HG02943 (cell line): ENCODE measurements around the gene SLA2.
"Not testable (repeated sequence)": the region's sequence is repeated elsewhere in the genome, so short reads cannot be mapped to it uniquely, and the experiment has no call there.

Source experiments
- ATAC-seq: cut with Tn5 transposase; IDR thresholded peaks from one replicate; pipeline ENCODE4 v1.9.1; 2021; ENCODE audit warnings: mild to moderate bottlenecking, low read depth, moderate library complexity; ENCODE audit not compliant: unreplicated experiment

Gene SLA2

GRCh38 chr20:36646678-36647077 lies 682 bp upstream of the SLA2 start:
- no peak for ATAC-seq

- ATAC-seq, result no peak
These were observed 643 bp downstream of the SLA2 start for GRCh38 chr20:36645353-36645752.

GRCh38 chr20:36644706-36645095 lies 1.3 kb downstream of the SLA2 start:
- ATAC-seq, result no peak

- ATAC-seq, result no peak
These were observed 1.8 kb downstream of the SLA2 start for GRCh38 chr20:36644032-36644705.

- ATAC-seq, result no peak
These were observed 3.9 kb downstream of the SLA2 start for GRCh38 chr20:36642136-36642535.

GRCh38 chr20:36641506-36641843 lies 4.5 kb downstream of the SLA2 start:
- ATAC-seq, result no peak

GRCh38 chr20:36638876-36639400 lies 7.1 kb downstream of the SLA2 start:
- not testable (repeated sequence) for ATAC-seq

- no peak for ATAC-seq
These were observed 11.7 kb downstream of the SLA2 start for GRCh38 chr20:36634342-36634741.

GRCh38 chr20:36633285-36633772 lies 12.7 kb downstream of the SLA2 start:
- ATAC-seq, result no peak

- ATAC-seq, result no peak
These were observed 13.3 kb downstream of the SLA2 start for GRCh38 chr20:36632487-36633284.

GRCh38 chr20:36632147-36632486 lies 13.9 kb downstream of the SLA2 start:
- no peak for ATAC-seq

- no peak for ATAC-seq
These were observed 14.3 kb downstream of the SLA2 start for GRCh38 chr20:36631646-36632045.

- no peak for ATAC-seq
These were observed 16.0 kb downstream of the SLA2 start for GRCh38 chr20:36629719-36630681.

- ATAC-seq, result no peak
These were observed 17.9 kb downstream of the SLA2 start for GRCh38 chr20:36628076-36628475.

- no peak for ATAC-seq
These were observed 21.1 kb downstream of the SLA2 start for GRCh38 chr20:36624944-36625324.

- ATAC-seq, result no peak
These were observed 21.7 kb downstream of the SLA2 start for GRCh38 chr20:36624068-36624943.

- ATAC-seq, result no peak
These were observed 22.6 kb downstream of the SLA2 start for GRCh38 chr20:36623444-36623843.

- no peak for ATAC-seq
These were observed 25.1 kb downstream of the SLA2 start for GRCh38 chr20:36620917-36621316.

GRCh38 chr20:36614781-36615557 lies 31.0 kb downstream of the SLA2 start:
- ATAC-seq, result no peak
